ENCODE data around the gene EVX1.

- TF ChIP-seq CTCF (IDR thresholded peaks at IDR 0.05) (no peak), POLR2A (IDR thresholded peaks at IDR 0.05) (no peak)
Measured at GRCh38 chr7:27211764-27212204, 30.8 kb upstream of the EVX1 start.
